Astrocyte (in vitro differentiated cells and primary cell): ENCODE results near the gene ANKRD63.

Experiments
- EZH2 ChIP-seq: IDR thresholded peaks from 2 replicates; pipeline ENCODE4 v1.6.1; 2012; ENCODE audit warnings: mild to moderate bottlenecking, low read length, inconsistent platforms; ENCODE audit not compliant: insufficient read depth
- TF ChIP-seq, protein P1 (sequence below): IDR thresholded peaks from 2 replicates; pipeline ENCODE4 v1.5.1; 2011; ENCODE audit warnings: low read depth, mild to moderate bottlenecking, inconsistent platforms, low read length, moderate library complexity; ENCODE audit not compliant: insufficient read depth

DNA sequence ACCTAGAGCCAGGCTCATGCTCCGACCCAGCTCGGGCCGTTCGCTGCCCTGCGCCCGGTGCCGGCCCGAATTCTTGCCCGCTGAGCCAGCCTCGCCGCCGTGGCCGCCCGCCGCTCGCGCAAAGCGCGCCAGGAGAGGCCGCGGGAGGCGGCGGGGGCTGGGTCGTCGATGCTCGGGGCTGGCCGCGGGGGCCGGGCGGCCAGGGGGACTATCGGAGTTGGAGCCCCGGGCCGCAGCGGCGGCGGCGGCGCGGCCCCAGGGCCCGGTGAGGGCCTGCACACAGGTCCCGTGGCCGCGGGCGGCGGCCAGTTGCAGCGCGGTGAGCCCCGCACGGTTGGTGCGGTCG lies 1.1 kb downstream of the ANKRD63 start:
- TF ChIP-seq, protein P1, sequence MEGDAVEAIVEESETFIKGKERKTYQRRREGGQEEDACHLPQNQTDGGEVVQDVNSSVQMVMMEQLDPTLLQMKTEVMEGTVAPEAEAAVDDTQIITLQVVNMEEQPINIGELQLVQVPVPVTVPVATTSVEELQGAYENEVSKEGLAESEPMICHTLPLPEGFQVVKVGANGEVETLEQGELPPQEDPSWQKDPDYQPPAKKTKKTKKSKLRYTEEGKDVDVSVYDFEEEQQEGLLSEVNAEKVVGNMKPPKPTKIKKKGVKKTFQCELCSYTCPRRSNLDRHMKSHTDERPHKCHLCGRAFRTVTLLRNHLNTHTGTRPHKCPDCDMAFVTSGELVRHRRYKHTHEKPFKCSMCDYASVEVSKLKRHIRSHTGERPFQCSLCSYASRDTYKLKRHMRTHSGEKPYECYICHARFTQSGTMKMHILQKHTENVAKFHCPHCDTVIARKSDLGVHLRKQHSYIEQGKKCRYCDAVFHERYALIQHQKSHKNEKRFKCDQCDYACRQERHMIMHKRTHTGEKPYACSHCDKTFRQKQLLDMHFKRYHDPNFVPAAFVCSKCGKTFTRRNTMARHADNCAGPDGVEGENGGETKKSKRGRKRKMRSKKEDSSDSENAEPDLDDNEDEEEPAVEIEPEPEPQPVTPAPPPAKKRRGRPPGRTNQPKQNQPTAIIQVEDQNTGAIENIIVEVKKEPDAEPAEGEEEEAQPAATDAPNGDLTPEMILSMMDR: no peak
- TF ChIP-seq EZH2: no peak
